ENCODE measurements around the gene DLG4. TPM values are rescaled to one million over a fixed set of nuclear protein-coding genes. Genes with fewer than 3 reads are reported as not detected.
A peak's percentile ranks its signal among the peaks of the same experiment; 100 is the strongest.

Gene DLG4
- total and polyA plus RNA-seq, 2 donors (not counting 1 experiment from before 2014, with no cell fraction given), result 2.0 to 12.5 TPM

GRCh38 chr17:7218166-7218565 is 1.5 kb downstream of the DLG4 start:
- Histone ChIP-seq H3K27me3 (replicated peaks in 1 of 4; ENCODE audit: control extremely low read depth in 1 of 4, control insufficient read depth in 3 of 4, insufficient read depth in 4 of 4, low read length in 3 of 4) (no peaks in the 10 kb centered on the region), H3K79me2 (ENCODE audit: control insufficient read depth, insufficient read depth, low read length) (peaks cover 7% of the 10 kb centered on the region), H4K20me1 (ENCODE audit: control insufficient read depth, insufficient read depth, low read length, poor library complexity, severe bottlenecking) (no peaks in the 10 kb centered on the region), H3K9me3 (ENCODE audit: control extremely low read depth in 1 of 3, control insufficient read depth in 2 of 3, insufficient read depth in 1 of 3, low read length in 2 of 3) (no peaks in the 10 kb centered on the region), H3K4me3 (ENCODE audit: control extremely low read depth in 1 of 5, extremely low read depth in 1 of 5, insufficient read depth in 1 of 5, low read depth in 2 of 5, low read length in 4 of 5) (no peak overlapping the region), H3K27ac (ENCODE audit: low read length in 2 of 2) (no peak overlapping the region), H3K4me1 (ENCODE audit: control insufficient read depth in 2 of 2, insufficient read depth in 2 of 2, low read length in 2 of 2) (peaks cover 32 to 64% of the 10 kb centered on the region in 2 donors), H3K36me3 (replicated peaks in 1 of 2; ENCODE audit: control extremely low read depth in 1 of 2, control insufficient read depth in 1 of 2, extremely low read depth in 1 of 2, insufficient read depth in 2 of 2, low read length in 1 of 2) (peaks cover 0 to 12% of the 10 kb centered on the region in 2 experiments), H3K9ac (ENCODE audit: low read length) (no peak overlapping the region), H2AFZ (ENCODE audit: insufficient read depth, low read depth, low read length, poor library complexity, severe bottlenecking) (no peak overlapping the region), H3K4me2 (replicated peaks; ENCODE audit: low read depth, low read length, poor library complexity, severe bottlenecking) (peak overlapping the region; percentile 56)
- 66% methylated on average over 6 of the region's 6 CpGs for WGBS (ENCODE audit: insufficient coverage)
- H3K9me3 Mint-ChIP-seq (ENCODE audit: insufficient read depth), result no peaks in the 10 kb centered on the region
- intact Hi-C loops (cut with micrococcal nuclease), result loop anchor here (2.0 kb wide), 1 partner anchor 13 kb away; no protein-coding TSS in a partner anchor
- H3K27ac Mint-ChIP-seq, result peak overlapping the region; percentile 41
- peak overlapping the region; percentile 97 for H3K4me3 Mint-ChIP-seq
- no peaks in the 10 kb centered on the region for H3K27me3 Mint-ChIP-seq
- TF ChIP-seq CTCF (IDR thresholded peaks at IDR 0.05) (no peak), EZH2 (IDR thresholded peaks at IDR 0.05; ENCODE audit: borderline replicate concordance, insufficient read depth, low read depth, low read length, poor library complexity, severe bottlenecking) (no peak)
- ChIA-PET CTCF (interaction anchor here (3.7 to 3.8 kb wide), 2 partner anchors 22 to 79 kb away, joined by 36 to 47 read pairs; partner anchors contain the start of genes GABARAP and PHF23), POLR2A (interaction anchor here (0.6 to 9.1 kb wide), 2 partner anchors 19 to 263 kb away, joined by 3 to 157 read pairs; partner anchors contain the start of genes DVL2, GABARAP, PHF23 and SLC35G6)
- DNase-seq (no peak), ATAC-seq (ENCODE audit: low read depth) (no peak)
- H3K4me1 Mint-ChIP-seq, result peaks cover 65% of the 10 kb centered on the region

Measured in B cell (primary cell).